GM21737 (cell line): ENCODE measurements around the gene GKAP1.
"Not testable (repeated sequence)": the region's sequence is repeated elsewhere in the genome, so short reads cannot be mapped to it uniquely, and the experiment has no call there.

Source experiments
- ATAC-seq: cut with Tn5 transposase; IDR thresholded peaks from one replicate; pipeline ENCODE4 v1.9.1; 2021; ENCODE audit warnings: mild to moderate bottlenecking, moderate library complexity; ENCODE audit not compliant: unreplicated experiment

GKAP1 gene

DNA sequence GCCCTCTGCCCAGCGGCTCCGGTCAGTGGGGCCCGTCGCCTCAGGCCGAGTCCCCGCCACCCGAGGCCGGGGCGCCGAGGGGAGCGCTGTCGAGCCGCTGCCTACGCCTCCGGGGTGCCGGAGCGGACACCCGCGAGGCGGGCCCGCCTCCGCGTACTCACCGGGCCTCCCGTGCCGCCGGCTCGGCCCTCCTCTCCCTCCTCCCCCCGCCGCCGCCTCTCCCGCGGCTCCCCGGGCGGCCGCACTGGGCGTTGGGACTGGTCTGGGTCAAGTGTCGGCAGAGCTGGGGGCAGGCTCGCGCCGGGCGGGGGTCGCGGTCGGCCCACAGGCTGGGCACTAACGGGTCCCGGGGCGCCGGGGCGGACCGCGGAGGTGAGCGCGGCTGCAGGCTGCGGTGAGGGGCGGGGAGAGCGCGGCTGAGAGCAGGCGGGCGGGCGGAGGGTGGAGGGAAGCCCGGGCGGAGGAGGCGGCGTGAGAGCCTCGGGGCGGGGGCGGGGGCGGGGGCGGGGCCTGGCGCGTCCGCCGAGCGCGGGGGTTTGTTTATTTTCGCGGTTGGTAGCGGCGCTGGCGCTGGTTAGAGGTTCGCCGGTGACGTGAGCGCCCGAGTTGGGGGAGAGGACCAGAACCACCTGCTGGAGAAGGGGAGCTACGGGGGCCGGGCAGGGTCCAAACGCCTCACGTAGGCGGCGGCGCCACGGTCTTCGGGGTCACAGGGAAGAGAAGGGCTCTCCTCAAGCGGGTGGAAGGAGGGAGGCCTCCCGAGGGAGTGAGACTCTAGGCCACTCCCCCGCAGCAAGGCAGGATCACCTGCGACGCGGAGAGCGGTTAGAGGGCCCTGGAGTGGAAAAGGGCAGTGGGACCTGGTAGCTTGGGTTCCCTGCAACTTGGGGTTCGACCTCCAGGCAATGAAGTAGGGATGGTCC, at the start of gene GKAP1:
Gene GKAP1, minus strand, starts transcription at position 414 of the 923 bp plus-strand sequence. CDS start 11,252 bp downstream, outside the sequence.
- peak; percentile 76 for ATAC-seq

DNA sequence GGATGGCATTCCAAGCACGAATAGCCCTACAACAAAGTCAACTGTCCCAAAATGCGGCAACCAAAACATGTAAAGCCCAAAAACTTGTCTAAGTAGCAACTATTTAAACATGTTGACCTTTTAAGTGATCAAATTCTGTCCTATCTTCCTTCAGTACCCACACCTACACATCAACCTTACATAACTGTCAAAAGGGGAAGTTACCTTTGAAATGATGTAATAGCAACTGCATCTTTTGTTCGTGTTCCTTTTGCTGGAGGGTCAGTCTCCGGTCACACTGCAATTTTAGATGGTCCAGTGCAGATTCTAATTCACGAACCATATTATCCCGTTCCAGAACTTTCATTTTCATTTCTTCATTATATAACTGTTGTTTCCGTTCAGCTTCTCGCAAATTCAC, 32.3 kb upstream of the GKAP1 start:
- ATAC-seq, result not testable (repeated sequence)

DNA sequence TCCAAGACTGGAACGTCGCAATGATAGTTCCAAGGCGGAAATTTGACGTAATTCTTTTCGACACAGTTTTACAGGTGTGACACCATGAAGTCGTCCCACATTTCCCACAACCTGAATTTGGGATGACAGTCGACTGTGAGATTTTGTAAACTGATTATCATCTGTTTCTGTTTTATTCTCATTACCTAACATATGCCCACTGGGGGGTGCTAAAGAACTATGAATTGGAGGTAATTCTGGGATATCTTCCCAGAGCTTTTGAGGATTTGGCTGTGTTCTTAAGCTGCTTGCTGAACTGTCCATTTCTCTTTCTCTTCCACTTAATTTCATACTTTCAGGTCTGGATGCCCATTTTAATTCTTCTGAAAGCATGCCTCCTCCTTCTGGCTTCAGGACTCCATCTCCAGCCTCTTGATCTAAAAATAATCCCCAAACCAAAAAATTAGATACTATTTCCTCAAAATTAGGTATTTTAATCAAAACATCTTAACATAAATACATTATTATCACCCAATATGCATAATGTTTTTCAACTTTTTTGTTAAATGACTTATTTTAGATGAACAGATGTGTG, 19.6 kb upstream of the GKAP1 start:
- not testable (repeated sequence) for ATAC-seq

DNA sequence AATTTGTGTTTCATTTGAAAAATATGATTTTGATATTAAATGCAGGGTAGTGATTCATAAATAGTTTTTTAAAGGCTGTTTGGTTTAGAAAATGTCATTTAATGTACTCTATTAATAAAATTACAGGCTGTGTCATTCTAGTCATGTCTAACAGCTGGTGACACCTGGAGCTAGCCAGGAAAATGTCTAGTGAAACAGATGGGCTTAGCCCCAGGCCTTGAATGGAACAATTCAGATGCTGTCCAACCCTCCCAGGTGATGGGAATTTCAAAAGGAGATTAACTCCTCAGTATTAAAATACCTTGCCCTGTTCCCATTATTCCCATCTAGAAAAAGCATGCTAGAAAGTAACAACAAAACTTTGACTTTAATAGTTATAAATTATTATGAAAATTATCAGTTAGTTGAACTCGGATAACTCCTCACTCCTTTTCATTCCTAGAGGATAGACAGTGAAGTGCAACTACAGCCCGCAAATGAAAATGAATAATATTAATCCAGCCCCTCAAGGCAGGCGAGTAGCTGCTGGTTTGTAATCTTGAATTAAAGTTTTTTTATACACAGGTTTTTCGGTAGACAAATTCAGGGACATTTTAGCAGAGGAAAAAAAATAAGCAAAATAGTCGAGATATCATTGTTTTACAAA, 13.0 kb upstream of the GKAP1 start:
- not testable (repeated sequence) for ATAC-seq

DNA sequence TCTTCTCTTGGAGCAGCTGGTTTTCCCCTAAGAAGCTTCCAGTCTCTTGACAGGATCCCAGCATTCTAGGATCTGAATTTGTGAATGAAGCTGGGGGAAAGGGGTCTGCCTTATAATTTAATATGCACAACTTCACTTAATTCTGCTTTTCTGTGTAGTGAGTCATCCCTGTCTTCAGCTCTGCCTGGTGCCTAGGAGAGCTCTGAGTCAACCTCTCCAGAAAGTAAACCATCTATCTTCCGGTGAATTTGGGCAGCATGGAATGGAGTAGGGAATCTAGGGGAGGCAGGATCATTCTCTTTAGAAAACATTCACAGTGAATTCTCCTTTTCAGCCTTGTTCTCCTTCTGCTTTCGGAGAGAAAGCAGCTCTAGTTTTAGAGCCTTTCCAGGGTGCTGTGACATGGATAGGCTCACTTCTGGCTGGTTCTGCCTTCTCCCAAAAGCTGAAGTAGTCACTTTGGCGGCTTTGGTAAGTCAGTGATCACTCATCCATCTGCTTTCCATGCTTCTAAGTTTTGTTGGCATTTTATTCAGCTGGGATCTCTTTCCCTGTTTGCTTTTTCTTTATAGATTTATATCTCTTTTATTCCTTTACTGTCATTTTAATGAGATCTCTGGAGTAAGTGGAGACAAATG, 7.5 kb upstream of the GKAP1 start:
- ATAC-seq, result not testable (repeated sequence)

DNA sequence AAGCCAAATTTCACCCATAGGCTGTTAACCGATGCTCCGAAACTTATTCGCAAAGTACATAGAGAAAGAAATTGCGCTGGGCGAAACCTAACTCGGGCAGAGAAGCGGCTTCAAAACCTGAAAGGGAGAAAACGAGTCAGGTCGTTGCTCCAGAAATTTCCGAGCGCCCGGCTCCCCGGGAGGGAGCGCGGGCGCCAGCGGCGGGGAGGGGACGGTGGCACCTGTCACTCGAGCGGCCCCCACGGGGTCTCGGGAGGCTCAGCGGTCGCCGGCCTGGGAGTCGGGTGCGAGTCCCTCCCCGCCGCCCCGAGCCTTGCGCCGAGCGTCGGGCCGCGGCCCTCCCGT, 586 bp downstream of the GKAP1 start:
- ATAC-seq, result not testable (repeated sequence)

DNA sequence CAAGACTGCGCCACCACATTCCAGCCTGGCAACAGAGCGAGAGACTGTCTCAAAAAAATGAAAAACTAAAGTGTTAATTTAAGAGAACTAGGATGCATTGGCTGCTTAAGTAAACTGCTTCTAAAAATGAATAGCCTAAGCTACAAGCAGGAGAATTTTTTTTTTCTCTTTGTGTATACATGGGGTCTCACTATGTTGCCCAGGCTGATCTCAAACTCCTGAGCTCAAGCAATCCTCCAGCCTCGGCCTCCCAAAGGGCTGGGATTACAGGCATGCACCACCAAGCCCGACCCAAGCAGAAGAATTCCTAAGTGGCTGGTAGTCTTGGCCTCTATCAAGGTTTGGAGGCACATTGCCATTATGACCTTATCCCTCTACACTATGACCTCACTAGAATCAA, 2.4 kb downstream of the GKAP1 start:
- ATAC-seq, result not testable (repeated sequence)

DNA sequence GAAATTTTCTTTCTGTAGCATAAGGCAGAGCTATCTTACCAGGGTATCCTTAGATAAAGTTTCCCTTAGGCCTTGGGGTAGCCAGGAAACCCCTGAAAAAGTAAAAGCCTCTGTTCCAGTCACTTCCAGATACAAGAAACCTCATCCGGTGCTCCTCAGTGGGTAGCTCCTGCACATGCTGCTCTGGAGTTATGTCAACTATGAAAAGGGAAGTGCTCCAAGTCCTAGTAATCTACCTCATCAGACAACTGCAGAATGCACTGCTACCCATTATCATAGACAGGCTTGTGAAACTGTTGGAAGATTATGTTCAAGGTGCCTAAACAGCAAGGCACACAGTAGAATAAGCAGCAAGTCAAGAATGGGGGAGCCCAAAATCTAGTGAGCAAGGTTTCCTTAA, 8.4 kb downstream of the GKAP1 start:
- not testable (repeated sequence) for ATAC-seq

DNA sequence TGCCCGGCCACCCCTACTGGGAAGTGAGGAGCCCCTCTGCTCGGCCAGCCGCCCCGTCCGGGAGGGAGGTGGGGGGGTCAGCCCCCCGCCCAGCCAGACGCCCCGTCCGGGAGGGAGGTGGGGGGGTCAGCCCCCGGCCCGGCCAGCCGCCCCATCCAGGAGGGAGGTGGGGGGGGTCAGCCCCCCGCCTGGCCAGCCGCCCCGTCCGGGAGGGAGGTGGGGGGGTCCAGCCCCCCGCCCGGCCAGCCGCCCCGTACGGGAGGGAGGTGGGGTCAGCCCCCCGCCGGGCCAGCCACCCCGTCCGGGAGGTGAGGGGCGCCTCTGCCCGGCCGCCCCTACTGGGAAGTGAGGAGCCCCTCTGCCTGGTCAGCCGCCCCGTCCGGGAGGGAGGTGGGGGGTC, 13.1 kb downstream of the GKAP1 start:
- not testable (repeated sequence) for ATAC-seq

DNA sequence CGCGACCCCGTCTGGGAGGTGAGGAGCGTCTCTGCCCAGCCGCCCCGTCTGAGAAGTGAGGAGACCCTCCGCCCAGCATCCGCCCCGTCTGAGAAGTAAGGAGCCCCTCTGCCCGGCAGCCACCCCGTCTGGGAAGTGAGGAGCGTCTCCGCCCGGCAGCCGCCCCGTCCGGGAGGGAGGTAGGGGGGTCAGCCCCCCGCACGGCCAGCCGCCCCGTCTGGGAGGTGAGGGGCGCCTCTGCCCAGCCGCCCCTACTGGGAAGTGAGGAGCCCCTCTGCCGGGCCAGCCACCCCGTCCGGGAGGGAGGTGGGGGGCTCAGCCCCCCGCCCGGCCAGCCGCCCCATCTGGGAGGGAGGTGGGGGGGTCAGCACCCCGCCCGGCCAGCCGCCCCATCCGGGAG, 13.6 kb downstream of the GKAP1 start:
- not testable (repeated sequence) for ATAC-seq

DNA sequence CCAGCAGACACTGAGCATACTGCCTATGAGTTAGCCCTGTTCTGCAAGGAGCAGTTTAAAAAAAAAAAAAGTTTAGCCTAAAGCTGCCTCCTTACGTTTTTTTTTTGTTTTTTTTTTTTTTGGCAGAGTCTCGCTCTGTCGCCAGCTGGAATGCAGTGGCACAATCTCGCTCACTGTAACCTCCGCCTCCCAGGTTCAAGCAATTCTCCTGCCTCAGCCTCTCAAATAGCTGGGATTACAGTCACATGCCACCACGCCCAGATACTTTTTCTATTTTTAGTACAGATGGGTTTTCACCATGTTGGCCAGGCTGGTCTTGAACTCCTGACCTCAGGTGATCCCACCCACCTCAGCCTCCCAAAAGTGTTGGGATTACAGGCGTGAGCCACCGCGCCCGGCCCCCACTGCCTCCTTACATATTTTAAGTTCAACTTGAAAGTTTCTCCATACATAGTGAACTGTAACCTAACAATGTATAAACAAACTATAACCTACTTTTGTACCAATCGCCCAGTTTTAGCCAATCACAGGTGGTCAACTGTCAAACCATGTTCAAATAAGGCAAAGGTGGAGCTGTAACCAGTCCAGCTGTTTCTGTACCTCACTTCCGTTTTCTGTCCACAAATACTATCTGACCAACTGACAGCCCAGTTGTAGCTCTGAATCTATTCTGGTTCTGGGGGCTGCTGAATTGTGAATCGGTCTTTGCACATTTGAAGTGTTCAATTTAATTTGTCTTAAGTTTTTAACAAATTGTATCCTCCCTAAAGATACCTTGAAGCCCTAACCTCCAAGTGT, 17.1 kb downstream of the GKAP1 start:
- ATAC-seq, result no peak

DNA sequence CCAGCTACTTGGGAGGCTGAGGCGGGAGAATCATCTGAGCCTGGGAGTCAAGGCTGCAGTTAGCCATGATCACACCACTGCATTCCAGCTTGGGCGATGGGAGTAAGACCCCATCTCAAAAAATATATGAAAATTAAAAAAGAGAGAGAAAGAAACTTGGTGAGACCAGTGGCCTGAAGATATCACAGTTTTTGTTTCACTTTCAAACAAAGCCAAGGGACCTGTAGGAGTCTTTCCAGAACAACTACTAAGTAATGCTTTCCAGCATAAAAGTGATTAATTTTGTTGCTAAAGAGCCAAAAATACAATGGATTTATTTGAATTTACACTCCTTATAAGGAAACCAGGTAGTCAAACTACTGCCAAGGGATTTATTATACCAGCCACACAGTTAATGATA, 23.5 kb downstream of the GKAP1 start:
- no peak for ATAC-seq

DNA sequence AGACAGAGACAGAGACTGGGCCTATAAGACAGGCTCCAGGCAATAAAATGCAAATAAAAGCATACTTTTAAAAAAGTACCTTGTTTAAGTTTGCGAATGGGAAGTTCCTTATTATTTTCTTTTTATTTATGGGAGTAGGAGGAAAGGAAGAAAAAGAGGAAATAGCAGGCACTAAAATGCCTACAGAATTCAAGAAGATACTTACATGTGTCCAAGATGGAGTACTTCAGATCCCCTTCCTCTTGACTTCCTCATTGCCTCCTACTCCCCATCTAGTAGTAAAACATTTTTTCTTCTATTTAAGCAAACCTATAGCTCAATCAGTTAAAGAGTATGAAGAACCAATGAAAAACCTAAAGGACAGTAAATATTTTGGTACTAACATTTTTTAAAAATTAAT, 24.8 kb downstream of the GKAP1 start:
- no peak for ATAC-seq

DNA sequence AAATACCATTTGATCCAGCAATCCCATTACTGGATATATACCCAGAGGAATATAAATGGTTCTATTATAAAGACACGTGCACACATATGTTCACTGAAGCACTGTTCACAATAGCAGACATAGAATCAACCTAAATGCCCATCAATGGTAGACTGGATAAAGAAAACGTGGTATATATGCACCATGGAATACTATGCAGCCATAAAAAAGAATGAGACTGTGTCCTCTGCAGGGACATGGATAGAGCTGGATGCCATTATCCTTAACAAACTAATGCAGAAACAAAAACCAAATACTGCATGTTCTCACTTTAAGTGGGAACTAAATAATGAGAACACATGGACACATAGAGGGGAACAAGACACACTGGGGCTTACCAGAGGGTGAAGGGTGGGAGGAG, 39.4 kb downstream of the GKAP1 start:
- ATAC-seq, result no peak

DNA sequence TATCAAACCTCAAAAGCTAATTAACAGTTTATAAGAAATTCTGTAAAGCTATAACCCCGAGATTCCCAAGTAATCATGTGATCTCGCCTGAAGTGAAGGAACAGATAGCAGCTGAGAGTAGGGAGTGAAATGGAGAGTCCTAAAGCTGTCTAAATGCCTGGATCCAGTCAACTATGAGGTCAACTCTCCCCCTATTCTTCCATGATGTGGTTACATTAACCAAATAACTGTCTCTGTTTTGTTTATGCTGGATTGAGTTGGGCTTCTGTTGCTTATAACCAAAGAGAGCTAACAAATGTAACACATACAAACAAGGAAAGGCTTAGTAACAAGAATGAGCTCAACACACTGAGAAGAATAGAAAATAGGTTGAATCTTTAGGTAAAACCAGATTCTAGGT, 41.6 kb downstream of the GKAP1 start:
- no peak for ATAC-seq

DNA sequence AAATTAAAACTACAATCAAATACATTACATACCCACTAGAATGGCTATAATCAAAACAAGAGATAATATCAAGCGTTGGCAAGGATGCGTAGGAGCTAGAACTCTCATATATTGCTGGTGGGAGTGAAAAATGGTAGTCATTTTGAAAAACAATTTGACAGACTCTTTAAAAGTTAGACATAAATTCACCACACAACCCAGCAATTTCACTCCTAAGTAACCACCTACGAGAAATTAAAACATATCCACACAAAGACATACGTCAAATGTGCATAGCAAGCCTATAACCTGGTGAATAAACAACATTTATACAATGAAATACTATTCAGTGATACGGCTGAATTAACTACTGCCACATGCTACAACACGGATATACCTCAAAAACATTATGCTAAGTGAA, 44.7 kb downstream of the GKAP1 start:
- ATAC-seq, result no peak

DNA sequence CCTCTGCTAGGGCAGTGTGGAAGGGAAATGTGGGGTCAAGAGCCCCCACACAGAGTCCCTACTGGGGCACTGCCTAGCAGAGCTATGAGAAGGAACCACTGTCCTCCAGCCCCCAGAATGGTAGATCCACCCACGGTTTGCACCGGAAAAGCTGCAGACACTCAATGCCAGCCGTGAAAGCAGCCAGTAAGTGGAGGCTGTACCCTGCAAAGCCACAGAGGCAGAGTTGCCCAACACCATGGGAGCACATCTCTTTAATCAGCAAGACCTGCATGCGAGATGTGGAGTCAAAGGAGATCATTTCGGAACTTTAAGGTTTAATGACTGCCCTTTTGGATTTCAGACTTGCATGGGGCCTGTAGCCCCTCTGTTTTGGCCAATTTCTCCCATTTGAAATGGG, 52.2 kb downstream of the GKAP1 start:
- no peak for ATAC-seq

DNA sequence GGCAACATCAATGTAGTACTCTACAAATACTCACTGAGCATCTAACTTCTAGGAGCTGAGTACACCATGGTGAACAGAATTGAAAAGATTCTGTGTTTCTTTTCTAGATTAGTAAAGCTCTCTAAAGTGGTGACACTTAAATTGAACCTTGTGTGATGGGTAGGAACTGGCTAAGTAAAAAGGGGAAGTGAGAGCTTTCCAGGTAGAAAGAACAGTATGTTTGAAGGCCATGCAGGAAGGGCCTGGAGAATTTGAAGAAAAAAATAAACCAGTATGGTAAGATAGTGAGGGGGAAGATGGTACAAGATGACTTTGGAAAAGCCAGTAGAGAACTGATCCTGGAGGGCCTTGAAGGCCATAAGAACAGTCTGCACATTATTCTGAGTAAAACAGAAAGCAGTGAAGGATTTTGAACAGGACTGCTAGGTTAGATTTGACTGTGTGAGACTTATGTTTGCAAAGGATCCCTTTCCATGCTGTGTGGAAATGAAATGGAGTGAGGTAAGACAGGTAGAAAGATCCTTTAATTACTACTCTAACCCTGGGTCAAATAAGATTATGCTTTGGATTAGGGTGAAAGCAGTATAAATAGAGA, 63.1 kb downstream of the GKAP1 start:
- peak; percentile 83 for ATAC-seq

DNA sequence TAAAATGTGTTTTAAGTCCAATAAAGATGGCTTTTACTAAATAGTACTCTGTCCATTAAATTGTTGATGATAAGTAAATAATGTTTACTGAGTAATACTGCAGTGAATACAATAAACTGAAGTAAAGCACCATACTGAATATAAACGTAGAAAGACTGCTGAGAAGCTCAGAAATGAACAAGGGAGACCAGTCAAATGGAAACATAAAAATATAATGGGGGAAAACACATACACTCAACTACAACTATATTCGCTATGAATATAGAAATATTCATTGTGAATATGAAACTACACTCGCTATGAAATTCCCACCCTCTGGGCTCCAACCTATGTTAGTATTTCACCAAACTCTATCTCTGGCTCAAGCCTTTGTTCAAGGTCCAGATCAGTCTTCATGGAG, 67.9 kb downstream of the GKAP1 start:
- no peak for ATAC-seq

DNA sequence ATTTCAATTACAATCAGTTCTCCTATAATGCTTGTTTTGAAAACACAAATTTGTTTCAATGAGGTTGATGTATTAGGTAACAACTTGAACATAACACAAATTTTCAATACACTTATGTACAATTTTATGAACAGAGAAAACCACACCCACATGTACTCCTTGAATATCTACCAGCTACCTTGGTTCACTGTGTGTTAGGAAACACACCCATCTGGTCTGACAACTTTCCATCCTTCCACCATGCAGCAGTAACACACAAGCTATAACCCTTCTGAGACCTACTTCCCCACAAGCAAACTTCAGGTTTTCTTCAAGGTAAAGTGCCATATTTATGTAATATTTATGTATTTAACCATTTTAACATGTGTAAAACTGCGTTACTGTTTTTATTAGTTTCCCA, 73.4 kb downstream of the GKAP1 start:
- no peak for ATAC-seq
